HK-2 (cell line): ENCODE measurements around the gene TRPT1.

Experiments used
- DNase-seq: peaks from one replicate; pipeline ENCODE4 v3.0.0-alpha.2; 2018; ENCODE audit not compliant: unreplicated experiment

The TRPT1 gene

GRCh38 chr11:64245401-64245796 is 19.4 kb upstream of the TRPT1 start:
- DNase-seq = no peak

GRCh38 chr11:64244966-64245365 is 19.0 kb upstream of the TRPT1 start:
- no peak for DNase-seq

GRCh38 chr11:64244107-64244506 is 18.1 kb upstream of the TRPT1 start:
- no peak for DNase-seq

GRCh38 chr11:64243236-64243854 is 17.4 kb upstream of the TRPT1 start:
- no peak for DNase-seq

- peak; percentile 53 for DNase-seq
These were observed 15.7 kb upstream of the TRPT1 start for GRCh38 chr11:64241491-64242374.

GRCh38 chr11:64241241-64241490 is 15.2 kb upstream of the TRPT1 start:
- DNase-seq = peak; percentile 99

- DNase-seq = peak; percentile 92
These were observed 14.7 kb upstream of the TRPT1 start, which contains the start of gene FKBP2 for GRCh38 chr11:64240435-64241240. FKBP2 (plus strand) TSS chr11:64241095; CDS start chr11:64242388, 1,293 bp downstream.

GRCh38 chr11:64239662-64240434 is 13.9 kb upstream of the TRPT1 start:
- DNase-seq = no peak

GRCh38 chr11:64238999-64239398 is 13.0 kb upstream of the TRPT1 start:
- DNase-seq = no peak

- no peak for DNase-seq
These were observed 12.1 kb upstream of the TRPT1 start for GRCh38 chr11:64238076-64238475.

- no peak for DNase-seq
These were observed 11.5 kb upstream of the TRPT1 start for GRCh38 chr11:64237484-64237951.

GRCh38 chr11:64235437-64236161 is 9.6 kb upstream of the TRPT1 start:
- no peak for DNase-seq

GRCh38 chr11:64234647-64235379 is 8.8 kb upstream of the TRPT1 start:
- no peak for DNase-seq

GRCh38 chr11:64233913-64234586 is 8.1 kb upstream of the TRPT1 start, which contains the start of gene VEGFB:
VEGFB (plus strand) TSS chr11:64234584; CDS start chr11:64234834, 250 bp downstream.
- DNase-seq = peak; percentile 57

- DNase-seq = no peak
These were observed 7.0 kb upstream of the TRPT1 start for GRCh38 chr11:64232967-64233315.

GRCh38 chr11:64232182-64232966 is 6.4 kb upstream of the TRPT1 start:
- DNase-seq = no peak

GRCh38 chr11:64231546-64231945 is 5.6 kb upstream of the TRPT1 start:
- no peak for DNase-seq

GRCh38 chr11:64230985-64231365 is 5.0 kb upstream of the TRPT1 start:
- DNase-seq = no peak
